Glutamatergic neuron (in vitro differentiated cells): ENCODE data around the gene KIAA1217. TPM values are rescaled to one million over a fixed set of nuclear protein-coding genes. Genes with fewer than 3 reads are reported as not detected.
A peak's percentile ranks its signal among the peaks of the same experiment; 100 is the strongest.

Source experiments
- DNase-seq: peaks from one replicate; pipeline ENCODE4 v3.0.0; 2022
- H3K27ac Mint-ChIP-seq: one replicate; pipeline ENCODE4 v1.8.0; 2020; ENCODE audit warnings: mild to moderate bottlenecking, mixed read lengths, inconsistent platforms; ENCODE audit not compliant: unreplicated experiment
- H3K27me3 Mint-ChIP-seq: one replicate; pipeline ENCODE4 v1.8.0; 2020; ENCODE audit warnings: mild to moderate bottlenecking, moderate library complexity, mixed read lengths, inconsistent platforms; ENCODE audit not compliant: unreplicated experiment
- H3K36me3 Mint-ChIP-seq: one replicate; pipeline ENCODE4 v1.8.0; 2020; ENCODE audit warnings: mild to moderate bottlenecking, mixed read lengths, inconsistent platforms; ENCODE audit not compliant: unreplicated experiment
- H3K4me1 Mint-ChIP-seq: one replicate; pipeline ENCODE4 v1.8.0; 2020; ENCODE audit warnings: mild to moderate bottlenecking, low read depth, mixed read lengths, inconsistent platforms; ENCODE audit not compliant: unreplicated experiment
- H3K4me3 Mint-ChIP-seq: one replicate; pipeline ENCODE4 v1.8.0; 2020; ENCODE audit warnings: mild to moderate bottlenecking, mixed read lengths, inconsistent platforms; ENCODE audit not compliant: unreplicated experiment
- H3K9me3 Mint-ChIP-seq: one replicate; pipeline ENCODE4 v1.8.0; 2020; ENCODE audit warnings: mild to moderate bottlenecking, moderate library complexity, mixed read lengths, inconsistent platforms; ENCODE audit not compliant: unreplicated experiment
- total RNA-seq: library from RNA; stranded (reverse); fragmentation: NEBNext Ultra II Directional; extraction: Animal tissue kit (Norgen Biotek cat#: 25700); gene quantifications from one replicate; pipeline ENCODE4 v1.2.1, GENCODE V29; 2021; ENCODE audit not compliant: unreplicated experiment
- TF ChIP-seq, protein P1 (sequence below): fragments of 200-600 bp; sonication (generic); IDR thresholded peaks from one replicate; pipeline ENCODE4 v1.5.0; 2021; ENCODE audit not compliant: partially characterized antibody, unreplicated experiment

Gene KIAA1217
- total RNA-seq, 1 donor from 2014 or later = 4.4 TPM

DNA sequence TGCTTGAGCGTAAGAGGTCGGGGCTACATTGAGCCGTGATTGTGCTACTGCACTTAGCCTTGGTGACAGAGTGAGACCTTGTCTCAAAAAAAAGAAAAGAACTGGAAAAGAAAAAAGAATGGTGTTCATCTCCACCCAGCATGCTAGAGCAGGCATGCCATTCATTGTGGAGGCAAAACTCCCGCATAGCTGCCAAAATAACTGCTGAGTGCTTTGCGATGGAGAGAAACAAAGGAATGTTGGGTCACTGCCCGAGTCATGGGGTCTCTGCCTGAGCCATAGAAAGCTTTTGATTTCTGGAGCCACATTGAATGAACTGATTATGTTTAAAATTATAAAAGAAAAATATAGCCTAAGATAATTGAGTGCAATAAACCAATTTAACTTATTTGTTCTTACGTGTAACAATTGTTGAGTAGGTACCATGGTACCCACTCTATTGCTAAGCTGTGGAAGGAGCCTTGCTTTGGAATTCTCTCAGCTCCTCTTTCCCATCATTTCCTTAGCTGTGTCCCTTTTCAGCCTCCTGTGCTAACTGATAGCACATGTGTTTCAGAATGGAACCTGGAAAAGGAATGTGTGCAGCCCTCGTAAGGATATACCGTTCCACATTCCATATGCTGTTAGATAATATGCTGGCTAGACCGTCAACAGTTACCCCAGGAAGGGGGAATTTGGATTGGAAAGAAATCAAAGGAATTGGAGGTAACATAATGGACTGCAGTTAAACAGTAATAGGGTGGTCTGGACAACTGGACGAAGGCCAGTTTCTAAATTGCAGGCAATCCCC lies 99.0 kb downstream of the KIAA1217 start:
- Mint-ChIP-seq H3K27ac (no peak overlapping the region), H3K27me3 (no peaks in the 10 kb centered on the region), H3K36me3 (no peaks in the 10 kb centered on the region), H3K4me3 (no peak overlapping the region), H3K9me3 (no peaks in the 10 kb centered on the region), H3K4me1 (no peaks in the 10 kb centered on the region)
- no peak for DNase-seq
- TF ChIP-seq, protein P1, sequence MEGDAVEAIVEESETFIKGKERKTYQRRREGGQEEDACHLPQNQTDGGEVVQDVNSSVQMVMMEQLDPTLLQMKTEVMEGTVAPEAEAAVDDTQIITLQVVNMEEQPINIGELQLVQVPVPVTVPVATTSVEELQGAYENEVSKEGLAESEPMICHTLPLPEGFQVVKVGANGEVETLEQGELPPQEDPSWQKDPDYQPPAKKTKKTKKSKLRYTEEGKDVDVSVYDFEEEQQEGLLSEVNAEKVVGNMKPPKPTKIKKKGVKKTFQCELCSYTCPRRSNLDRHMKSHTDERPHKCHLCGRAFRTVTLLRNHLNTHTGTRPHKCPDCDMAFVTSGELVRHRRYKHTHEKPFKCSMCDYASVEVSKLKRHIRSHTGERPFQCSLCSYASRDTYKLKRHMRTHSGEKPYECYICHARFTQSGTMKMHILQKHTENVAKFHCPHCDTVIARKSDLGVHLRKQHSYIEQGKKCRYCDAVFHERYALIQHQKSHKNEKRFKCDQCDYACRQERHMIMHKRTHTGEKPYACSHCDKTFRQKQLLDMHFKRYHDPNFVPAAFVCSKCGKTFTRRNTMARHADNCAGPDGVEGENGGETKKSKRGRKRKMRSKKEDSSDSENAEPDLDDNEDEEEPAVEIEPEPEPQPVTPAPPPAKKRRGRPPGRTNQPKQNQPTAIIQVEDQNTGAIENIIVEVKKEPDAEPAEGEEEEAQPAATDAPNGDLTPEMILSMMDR = no peak

DNA sequence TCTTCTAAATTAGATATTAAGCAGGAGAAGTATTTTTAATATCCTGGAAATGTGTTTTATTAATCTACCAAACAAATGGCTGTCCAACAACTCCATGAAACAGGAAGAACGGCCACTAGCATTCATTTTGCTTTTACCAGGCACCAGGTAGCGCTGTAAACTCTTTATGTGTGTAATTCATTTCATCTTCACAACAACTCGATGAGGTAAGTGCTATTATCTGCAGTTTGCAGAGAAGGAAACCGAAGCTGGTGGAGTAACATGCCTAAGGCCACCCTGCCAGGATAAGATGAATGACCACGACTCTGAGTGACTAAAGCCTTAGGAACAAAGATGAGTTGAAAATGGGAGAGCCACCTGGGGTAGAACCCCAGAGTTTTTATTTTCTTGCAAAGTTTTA lies 101.2 kb downstream of the KIAA1217 start:
- Mint-ChIP-seq H3K27me3 (no peaks in the 10 kb centered on the region), H3K4me3 (no peak overlapping the region), H3K4me1 (peaks cover 6% of the 10 kb centered on the region), H3K36me3 (no peaks in the 10 kb centered on the region), H3K9me3 (peaks cover 2% of the 10 kb centered on the region), H3K27ac (no peak overlapping the region)
- no peak for DNase-seq
- TF ChIP-seq, protein P1 = no peak

DNA sequence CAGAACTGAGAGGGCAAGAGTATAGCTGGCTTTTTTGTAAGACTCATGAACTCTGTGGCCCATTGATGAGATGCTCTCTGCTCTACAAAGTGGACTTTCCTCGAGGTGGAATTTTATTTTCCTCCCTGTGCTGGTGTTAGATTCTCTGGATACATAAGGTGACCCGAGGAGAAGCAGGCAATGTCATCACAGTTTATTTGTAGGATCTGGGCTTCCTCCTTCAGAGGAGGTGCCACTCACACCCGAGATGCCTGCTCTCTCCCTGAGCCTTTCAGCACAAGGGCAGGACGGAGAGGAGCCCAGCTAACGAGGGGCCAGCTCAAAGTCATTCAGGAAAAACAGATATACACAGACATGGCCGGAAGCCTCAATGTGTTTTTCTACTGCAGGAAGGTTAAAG lies 103.0 kb downstream of the KIAA1217 start:
- no peak for DNase-seq
- no peaks in the 10 kb centered on the region for H3K36me3 Mint-ChIP-seq
- H3K4me1 Mint-ChIP-seq = peaks cover 6% of the 10 kb centered on the region
- no peaks in the 10 kb centered on the region for H3K27me3 Mint-ChIP-seq
- peaks cover 2% of the 10 kb centered on the region for H3K9me3 Mint-ChIP-seq
- no peak overlapping the region for H3K4me3 Mint-ChIP-seq
- H3K27ac Mint-ChIP-seq = no peak overlapping the region
- TF ChIP-seq, protein P1 = no peak

DNA sequence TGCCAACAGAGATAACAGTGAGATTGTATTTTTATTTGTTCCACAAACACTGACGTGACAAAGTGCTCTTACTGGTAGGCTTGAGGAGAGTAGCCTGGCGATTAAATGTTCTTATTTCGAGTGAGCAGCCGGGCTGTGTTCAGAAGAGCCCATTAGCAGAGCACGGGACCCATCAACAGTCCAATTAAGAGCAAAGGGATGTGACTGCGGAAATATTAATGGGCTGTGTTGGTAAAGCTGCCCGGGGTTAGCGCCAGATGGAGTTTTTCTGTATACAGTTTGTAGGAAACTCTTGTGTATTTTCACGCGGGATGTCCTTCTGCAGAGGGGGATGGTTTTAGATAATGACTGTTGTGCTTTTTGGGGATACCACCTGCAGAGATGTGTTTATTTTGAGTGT lies 104.3 kb downstream of the KIAA1217 start:
- peaks cover 6% of the 10 kb centered on the region for H3K4me1 Mint-ChIP-seq
- TF ChIP-seq, protein P1 = no peak
- no peaks in the 10 kb centered on the region for H3K27me3 Mint-ChIP-seq
- no peak for DNase-seq
- no peak overlapping the region for H3K4me3 Mint-ChIP-seq
- H3K36me3 Mint-ChIP-seq = no peaks in the 10 kb centered on the region
- H3K9me3 Mint-ChIP-seq = peaks cover 2% of the 10 kb centered on the region
- H3K27ac Mint-ChIP-seq = peak overlapping the region; percentile 57

GRCh38 chr10:24315211-24315610 lies 106.3 kb downstream of the KIAA1217 start:
- no peak overlapping the region for H3K27ac Mint-ChIP-seq
- no peak overlapping the region for H3K4me3 Mint-ChIP-seq
- TF ChIP-seq, protein P1 = no peak
- H3K36me3 Mint-ChIP-seq = no peaks in the 10 kb centered on the region
- H3K9me3 Mint-ChIP-seq = peaks cover 4% of the 10 kb centered on the region
- DNase-seq = no peak
- H3K27me3 Mint-ChIP-seq = no peaks in the 10 kb centered on the region
- H3K4me1 Mint-ChIP-seq = peaks cover 6% of the 10 kb centered on the region
